Measurements from ENCODE around the gene NRCAM.

Gene NRCAM

GRCh38 chr7:108321359-108321758, 134.9 kb downstream of the NRCAM start:
- no peaks in the 10 kb centered on the region for H3K9me3 ChIP-seq (ENCODE audit: control insufficient read depth, low read length)

GRCh38 chr7:108316708-108317107, 139.5 kb downstream of the NRCAM start:
- H3K27me3 ChIP-seq (ENCODE audit: control insufficient read depth in 1 of 2, insufficient read depth in 1 of 2, low read length in 2 of 2) = no peaks in the 10 kb centered on the region
- H3K14ac ChIP-seq (ENCODE audit: low read length in 2 of 2) = no peak overlapping the region
- no peak overlapping the region for H4K8ac ChIP-seq (ENCODE audit: low read length)
- no peak overlapping the region for H2BK12ac ChIP-seq (ENCODE audit: low read length in 2 of 2)
- no CpG with 5 or more reads among the region's 1 CpG for whole genome bisulfite sequencing
- no peaks in the 10 kb centered on the region for H3K9me3 ChIP-seq (ENCODE audit: control insufficient read depth, low read length)
- no peak overlapping the region for H2BK120ac ChIP-seq (ENCODE audit: low read depth, low read length)
- no peak overlapping the region for H3K4me3 ChIP-seq (ENCODE audit: insufficient read depth in 1 of 2, low read depth in 1 of 2, low read length in 2 of 2)
- H3K4ac ChIP-seq (ENCODE audit: low read depth in 1 of 2, low read length in 2 of 2) = no peak overlapping the region
- no peak overlapping the region for H4K91ac ChIP-seq (ENCODE audit: low read length)
- H3K18ac ChIP-seq (ENCODE audit: low read depth in 1 of 2, low read length in 2 of 2) = no peak overlapping the region
- H2BK5ac ChIP-seq (ENCODE audit: low read depth, low read length, poor library complexity, severe bottlenecking) = no peak overlapping the region
- no peak overlapping the region for H3K27ac ChIP-seq (ENCODE audit: low read length, poor library complexity, severe bottlenecking)
- no peak for DNase-seq
- H2AFZ ChIP-seq (ENCODE audit: low read depth, low read length) = no peak overlapping the region
- no peak overlapping the region for H3K23ac ChIP-seq (ENCODE audit: low read length in 2 of 2)
- H3K4me2 ChIP-seq (ENCODE audit: low read length, poor library complexity, severe bottlenecking) = no peak overlapping the region
- no peak overlapping the region for H2BK15ac ChIP-seq (ENCODE audit: low read depth, poor library complexity, severe bottlenecking)
- no peak overlapping the region for H3K9ac ChIP-seq (ENCODE audit: low read length)
- H3K36me3 ChIP-seq (ENCODE audit: control insufficient read depth in 1 of 2, insufficient read depth in 2 of 2, low read depth in 1 of 2, low read length in 2 of 2) = no peaks in the 10 kb centered on the region
- H3K79me1 ChIP-seq (replicated peaks; ENCODE audit: low read length, poor library complexity, severe bottlenecking) = no peaks in the 10 kb centered on the region
- no peak overlapping the region for H2AK5ac ChIP-seq (ENCODE audit: low read length, severe bottlenecking)
- H3K4me1 ChIP-seq (ENCODE audit: control insufficient read depth, insufficient read depth, low read depth, low read length) = no peaks in the 10 kb centered on the region

More at GRCh38 chr7:108321359-108321758, 134.9 kb downstream of the NRCAM start:
- no peak for DNase-seq
- Histone ChIP-seq H3K18ac (ENCODE audit: low read depth in 1 of 2, low read length in 2 of 2) (no peak overlapping the region), H2AK5ac (ENCODE audit: low read length, severe bottlenecking) (no peak overlapping the region), H3K9ac (ENCODE audit: low read length) (no peak overlapping the region), H3K4me1 (ENCODE audit: control insufficient read depth, insufficient read depth, low read depth, low read length) (no peaks in the 10 kb centered on the region), H3K27me3 (ENCODE audit: control insufficient read depth in 1 of 2, insufficient read depth in 1 of 2, low read length in 2 of 2) (no peaks in the 10 kb centered on the region), H2AFZ (ENCODE audit: low read depth, low read length) (no peak overlapping the region), H2BK15ac (ENCODE audit: low read depth, poor library complexity, severe bottlenecking) (no peak overlapping the region), H3K23ac (ENCODE audit: low read length in 2 of 2) (no peak overlapping the region), H2BK5ac (ENCODE audit: low read depth, low read length, poor library complexity, severe bottlenecking) (no peak overlapping the region), H2BK12ac (ENCODE audit: low read length in 2 of 2) (no peak overlapping the region), H4K8ac (ENCODE audit: low read length) (no peak overlapping the region), H3K14ac (ENCODE audit: low read length in 2 of 2) (no peak overlapping the region), H3K4me2 (ENCODE audit: low read length, poor library complexity, severe bottlenecking) (no peak overlapping the region), H2BK120ac (ENCODE audit: low read depth, low read length) (no peak overlapping the region), H3K27ac (ENCODE audit: low read length, poor library complexity, severe bottlenecking) (no peak overlapping the region), H3K36me3 (ENCODE audit: control insufficient read depth in 1 of 2, insufficient read depth in 2 of 2, low read depth in 1 of 2, low read length in 2 of 2) (no peaks in the 10 kb centered on the region), H3K4me3 (ENCODE audit: insufficient read depth in 1 of 2, low read depth in 1 of 2, low read length in 2 of 2) (no peak overlapping the region), H3K4ac (ENCODE audit: low read depth in 1 of 2, low read length in 2 of 2) (no peak overlapping the region), H4K91ac (ENCODE audit: low read length) (no peak overlapping the region), H3K79me1 (replicated peaks; ENCODE audit: low read length, poor library complexity, severe bottlenecking) (no peaks in the 10 kb centered on the region)
- WGBS = no CpG with 5 or more reads among the region's 1 CpG

GRCh38 chr7:108314551-108314950, 141.7 kb downstream of the NRCAM start:
- H2AK5ac ChIP-seq (ENCODE audit: low read length, severe bottlenecking) = no peak overlapping the region

GRCh38 chr7:108314049-108314448, 142.2 kb downstream of the NRCAM start:
- Histone ChIP-seq H3K27ac (ENCODE audit: low read length, poor library complexity, severe bottlenecking) (no peak overlapping the region), H2BK5ac (ENCODE audit: low read depth, low read length, poor library complexity, severe bottlenecking) (no peak overlapping the region), H2BK15ac (ENCODE audit: low read depth, poor library complexity, severe bottlenecking) (no peak overlapping the region), H4K8ac (ENCODE audit: low read length) (no peak overlapping the region), H2BK12ac (ENCODE audit: low read length in 2 of 2) (no peak overlapping the region), H4K91ac (ENCODE audit: low read length) (no peak overlapping the region), H3K4me2 (ENCODE audit: low read length, poor library complexity, severe bottlenecking) (no peak overlapping the region), H3K4me3 (ENCODE audit: insufficient read depth in 1 of 2, low read depth in 1 of 2, low read length in 2 of 2) (no peak overlapping the region), H2AK5ac (ENCODE audit: low read length, severe bottlenecking) (no peak overlapping the region), H3K27me3 (ENCODE audit: control insufficient read depth in 1 of 2, insufficient read depth in 1 of 2, low read length in 2 of 2) (no peaks in the 10 kb centered on the region), H3K4me1 (ENCODE audit: control insufficient read depth, insufficient read depth, low read depth, low read length) (no peaks in the 10 kb centered on the region), H3K14ac (ENCODE audit: low read length in 2 of 2) (no peak overlapping the region), H3K9ac (ENCODE audit: low read length) (no peak overlapping the region), H3K36me3 (ENCODE audit: control insufficient read depth in 1 of 2, insufficient read depth in 2 of 2, low read depth in 1 of 2, low read length in 2 of 2) (no peaks in the 10 kb centered on the region), H3K4ac (ENCODE audit: low read depth in 1 of 2, low read length in 2 of 2) (no peak overlapping the region), H2BK120ac (ENCODE audit: low read depth, low read length) (no peak overlapping the region), H2AFZ (ENCODE audit: low read depth, low read length) (no peak overlapping the region), H3K23ac (ENCODE audit: low read length in 2 of 2) (no peak overlapping the region), H3K18ac (ENCODE audit: low read depth in 1 of 2, low read length in 2 of 2) (no peak overlapping the region), H3K79me1 (replicated peaks; ENCODE audit: low read length, poor library complexity, severe bottlenecking) (no peaks in the 10 kb centered on the region), H3K9me3 (ENCODE audit: control insufficient read depth, low read length) (no peaks in the 10 kb centered on the region)
- DNase-seq = no peak
- WGBS = 100% methylated on average over 1 of the region's 2 CpGs

More at GRCh38 chr7:108314551-108314950, 141.7 kb downstream of the NRCAM start:
- no peak overlapping the region for H3K18ac ChIP-seq (ENCODE audit: low read depth in 1 of 2, low read length in 2 of 2)
- no peak for DNase-seq
- H3K27ac ChIP-seq (ENCODE audit: low read length, poor library complexity, severe bottlenecking) = no peak overlapping the region
- H3K9me3 ChIP-seq (ENCODE audit: control insufficient read depth, low read length) = no peaks in the 10 kb centered on the region
- H3K27me3 ChIP-seq (ENCODE audit: control insufficient read depth in 1 of 2, insufficient read depth in 1 of 2, low read length in 2 of 2) = no peaks in the 10 kb centered on the region
- no peak overlapping the region for H3K9ac ChIP-seq (ENCODE audit: low read length)
- no peaks in the 10 kb centered on the region for H3K4me1 ChIP-seq (ENCODE audit: control insufficient read depth, insufficient read depth, low read depth, low read length)
- no peaks in the 10 kb centered on the region for H3K79me1 ChIP-seq (replicated peaks; ENCODE audit: low read length, poor library complexity, severe bottlenecking)
- no peak overlapping the region for H4K8ac ChIP-seq (ENCODE audit: low read length)
- H3K4me3 ChIP-seq (ENCODE audit: insufficient read depth in 1 of 2, low read depth in 1 of 2, low read length in 2 of 2) = no peak overlapping the region
- no peak overlapping the region for H3K4ac ChIP-seq (ENCODE audit: low read depth in 1 of 2, low read length in 2 of 2)
- H2BK120ac ChIP-seq (ENCODE audit: low read depth, low read length) = no peak overlapping the region
- no peak overlapping the region for H2BK15ac ChIP-seq (ENCODE audit: low read depth, poor library complexity, severe bottlenecking)
- H3K4me2 ChIP-seq (ENCODE audit: low read length, poor library complexity, severe bottlenecking) = no peak overlapping the region
- H4K91ac ChIP-seq (ENCODE audit: low read length) = no peak overlapping the region
- no peak overlapping the region for H2BK5ac ChIP-seq (ENCODE audit: low read depth, low read length, poor library complexity, severe bottlenecking)
- H2AFZ ChIP-seq (ENCODE audit: low read depth, low read length) = no peak overlapping the region
- H2BK12ac ChIP-seq (ENCODE audit: low read length in 2 of 2) = no peak overlapping the region
- no peak overlapping the region for H3K14ac ChIP-seq (ENCODE audit: low read length in 2 of 2)
- no peaks in the 10 kb centered on the region for H3K36me3 ChIP-seq (ENCODE audit: control insufficient read depth in 1 of 2, insufficient read depth in 2 of 2, low read depth in 1 of 2, low read length in 2 of 2)
- no peak overlapping the region for H3K23ac ChIP-seq (ENCODE audit: low read length in 2 of 2)
